H9 (cell line): ENCODE measurements around the gene IGFBP1. TPM values are rescaled to one million over a fixed set of nuclear protein-coding genes. Genes with fewer than 3 reads are reported as not detected.

Experiments
- DNase-seq: peaks from one replicate; pipeline ENCODE4 v3.0.0-alpha.2; 2017
- H2AFZ ChIP-seq: one replicate; pipeline ENCODE4 v1.6.1; 2013; ENCODE audit warnings: mild to moderate bottlenecking, low read length, control low read depth, moderate library complexity
- H2AK5ac ChIP-seq: 2 replicates; pipeline ENCODE4 v1.6.1; 2013; ENCODE audit warnings: low read length, control low read depth, mixed read lengths; ENCODE audit not compliant: insufficient read length
- H2BK120ac ChIP-seq: one replicate; pipeline ENCODE4 v1.6.1; 2013; ENCODE audit warnings: low read depth, mild to moderate bottlenecking, low read length, control low read depth, inconsistent platforms; ENCODE audit not compliant: poor library complexity, severe bottlenecking
- H2BK12ac ChIP-seq: 2 replicates; pipeline ENCODE4 v1.6.1; 2013; ENCODE audit warnings: low read length, control low read depth, mixed read lengths, low read depth; ENCODE audit not compliant: insufficient read length
- H2BK15ac ChIP-seq: 2 replicates; pipeline ENCODE4 v1.6.1; 2013; ENCODE audit warnings: low read depth, low read length, control low read depth
- H2BK20ac ChIP-seq: one replicate; pipeline ENCODE4 v1.6.1; 2013; ENCODE audit warnings: low read depth, mild to moderate bottlenecking, low read length, control low read depth, inconsistent platforms; ENCODE audit not compliant: poor library complexity, severe bottlenecking
- H2BK5ac ChIP-seq: 2 replicates; pipeline ENCODE4 v1.6.1; 2013; ENCODE audit warnings: low read length, control low read depth, mixed read lengths; ENCODE audit not compliant: insufficient read length
- H3K14ac ChIP-seq: 2 replicates; pipeline ENCODE4 v1.6.1; 2013; ENCODE audit warnings: low read length, control low read depth; ENCODE audit not compliant: insufficient read depth
- H3K18ac ChIP-seq: 2 replicates; pipeline ENCODE4 v1.6.1; 2013; ENCODE audit warnings: low read depth, mild to moderate bottlenecking, mixed read lengths, low read length, control low read depth; ENCODE audit not compliant: insufficient read length
- H3K23ac ChIP-seq: 2 replicates; pipeline ENCODE4 v1.6.1; 2013; ENCODE audit warnings: low read length, control low read depth, mixed read lengths, low read depth; ENCODE audit not compliant: insufficient read length
- H3K23me2 ChIP-seq: 2 replicates; pipeline ENCODE4 v1.6.1; 2013; ENCODE audit warnings: low read depth, mild to moderate bottlenecking, mixed read lengths, low read length, control low read depth; ENCODE audit not compliant: insufficient read length, poor library complexity, severe bottlenecking
- H3K27ac ChIP-seq: 2 replicates; pipeline ENCODE4 v1.5.1; 2013; ENCODE audit warnings: low read length, control low read depth, mixed read lengths, low read depth; ENCODE audit not compliant: insufficient read length
- H3K27me3 ChIP-seq: 2 replicates; pipeline ENCODE4 v1.6.1; 2013; ENCODE audit warnings: low read length, control low read depth, inconsistent platforms; ENCODE audit not compliant: insufficient read depth
- H3K4ac ChIP-seq: 2 replicates; pipeline ENCODE4 v1.6.1; 2013; ENCODE audit warnings: low read depth, mild to moderate bottlenecking, control low read depth, inconsistent platforms, low read length, moderate library complexity
- H3K4me1 ChIP-seq: 2 replicates; pipeline ENCODE4 v1.6.1; 2013; ENCODE audit warnings: low read length, control low read depth, inconsistent platforms; ENCODE audit not compliant: insufficient read depth
- H3K4me2 ChIP-seq: 2 replicates; pipeline ENCODE4 v1.6.1; 2013; ENCODE audit warnings: low read length, control low read depth, mixed read lengths; ENCODE audit not compliant: insufficient read length, insufficient read depth
- H3K56ac ChIP-seq: 2 replicates; pipeline ENCODE4 v1.6.1; 2013; ENCODE audit warnings: low read depth, mild to moderate bottlenecking, mixed read lengths, low read length, control low read depth; ENCODE audit not compliant: insufficient read length
- H3K79me1 ChIP-seq: 2 replicates; pipeline ENCODE4 v1.6.1; 2013; ENCODE audit warnings: low read depth, mild to moderate bottlenecking, moderate library complexity, low read length, control low read depth, inconsistent platforms; ENCODE audit not compliant: insufficient read depth, poor library complexity, severe bottlenecking
- H3K79me2 ChIP-seq: 2 replicates; pipeline ENCODE4 v1.6.1; 2013; ENCODE audit warnings: low read length, control low read depth, inconsistent platforms; ENCODE audit not compliant: insufficient read depth
- H3K9ac ChIP-seq: 2 replicates; pipeline ENCODE4 v1.6.1; 2013; ENCODE audit warnings: low read length, control low read depth, mixed read lengths; ENCODE audit not compliant: insufficient read length; ENCODE audit errors: extremely low read depth
- H3K9me3 ChIP-seq: one replicate; pipeline ENCODE4 v1.6.1; 2013; ENCODE audit warnings: low read depth, low read length, inconsistent platforms; ENCODE audit not compliant: control insufficient read depth
- H3T11ph ChIP-seq: one replicate; pipeline ENCODE4 v1.6.1; 2013; ENCODE audit warnings: mild to moderate bottlenecking, low read length, control low read depth, inconsistent platforms
- H4K20me1 ChIP-seq: one replicate; pipeline ENCODE4 v1.6.1; 2013; ENCODE audit not compliant: control insufficient read depth, insufficient read length, insufficient read depth
- H4K5ac ChIP-seq: 2 replicates; pipeline ENCODE4 v1.6.1; 2013; ENCODE audit warnings: low read depth, mild to moderate bottlenecking, mixed read lengths, low read length, control low read depth; ENCODE audit not compliant: insufficient read length
- H4K8ac ChIP-seq: replicated peaks from 2 replicates; pipeline ENCODE4 v1.6.1; 2013; ENCODE audit warnings: low read length, control low read depth, mixed read lengths, low read depth; ENCODE audit not compliant: insufficient read length
- H4K91ac ChIP-seq: 2 replicates; pipeline ENCODE4 v1.6.1; 2013; ENCODE audit warnings: low read depth, mild to moderate bottlenecking, moderate library complexity, mixed read lengths, low read length, control low read depth; ENCODE audit not compliant: insufficient read length
- H3K27ac Mint-ChIP-seq, 3 experiments: 2 replicates in 2 of 3; 3 replicates in 1 of 3; pipeline ENCODE4 v1.8.0; 2020 to 2021; ENCODE audit warnings: mixed read lengths in 3 of 3, mild to moderate bottlenecking in 1 of 3, moderate library complexity in 1 of 3
- H3K27me3 Mint-ChIP-seq: 2 replicates; pipeline ENCODE4 v1.8.0; 2021; ENCODE audit warnings: low read depth, mild to moderate bottlenecking, moderate library complexity, mixed read lengths
- H3K36me3 Mint-ChIP-seq, 3 experiments: 2 replicates in 2 of 3; 3 replicates in 1 of 3; pipeline ENCODE4 v1.8.0; 2020 to 2021; ENCODE audit warnings: low read depth in 3 of 3, mixed read lengths in 3 of 3; ENCODE audit not compliant: insufficient read depth in 1 of 3
- H3K4me1 Mint-ChIP-seq, 2 experiments: 2 replicates each; pipeline ENCODE4 v1.8.0; 2020; ENCODE audit warnings: mixed read lengths in 2 of 2
- H3K4me3 Mint-ChIP-seq, 2 experiments: 2 replicates in 1 of 2; 3 replicates in 1 of 2; pipeline ENCODE4 v1.8.0; 2020 to 2021; ENCODE audit warnings: mild to moderate bottlenecking in 2 of 2, mixed read lengths in 2 of 2, moderate library complexity in 1 of 2
- H3K9me3 Mint-ChIP-seq, 2 experiments: 2 replicates in 1 of 2; 3 replicates in 1 of 2; pipeline ENCODE4 v1.8.0; 2020; ENCODE audit warnings: mild to moderate bottlenecking in 2 of 2, mixed read lengths in 2 of 2, moderate library complexity in 1 of 2
- CTCF ChIP-seq: fragments of 200-600 bp; sonication (generic); conservative IDR thresholded peaks from 3 replicates; pipeline ENCODE4 v1.8.0; 2021; ENCODE audit warnings: antibody characterized with exemption, mild to moderate bottlenecking
- WGBS: extraction: QIAGEN DNeasy Blood & Tissue Kit; methylation state at CpG from one replicate; pipeline ENCODE4 v1.1.7; 2013; ENCODE audit warnings: missing lambda C conversion rate, low lambda C conversion rate, mixed read lengths; ENCODE audit not compliant: insufficient read length; ENCODE audit errors: extremely low coverage; 5-methylcytosine and 5-hydroxymethylcytosine counted together
- total RNA-seq: library from RNA; stranded (reverse); gene quantifications from 2 replicates; pipeline ENCODE4 v1.2.1, GENCODE V29; 2021

Gene IGFBP1
- total RNA-seq, 1 experiment from 2014 or later = not detected

GRCh38 chr7:45881280-45881758 lies 7.0 kb upstream of the IGFBP1 start:
- H3K4me1 Mint-ChIP-seq = peaks cover 5 to 9% of the 10 kb centered on the region in 2 experiments
- Histone ChIP-seq H4K5ac (no peak overlapping the region), H2BK20ac (no peak overlapping the region), H3K27me3 (no peaks in the 10 kb centered on the region), H3K79me2 (no peaks in the 10 kb centered on the region), H3K9ac (no peak overlapping the region), H3K27ac (no peak overlapping the region), H3K4me2 (no peak overlapping the region), H3K4me1 (peaks cover 6% of the 10 kb centered on the region; the same call in 1 of the 2 replicates), H2BK120ac (no peak overlapping the region), H2BK15ac (no peak overlapping the region), H3K56ac (no peak overlapping the region), H4K8ac (no peak overlapping the region), H4K20me1 (no peaks in the 10 kb centered on the region), H2AK5ac (no peak overlapping the region), H2AFZ (no peak overlapping the region), H2BK12ac (no peak overlapping the region), H3T11ph (no peak overlapping the region), H3K23me2 (no peaks in the 10 kb centered on the region), H3K18ac (no peak overlapping the region), H3K79me1 (no peaks in the 10 kb centered on the region), H2BK5ac (no peak overlapping the region), H3K23ac (no peak overlapping the region), H3K4ac (no peak overlapping the region), H4K91ac (no peak overlapping the region), H3K9me3 (peaks cover 15% of the 10 kb centered on the region), H3K14ac (no peak overlapping the region)
- H3K4me3 Mint-ChIP-seq = no peak overlapping the region
- H3K9me3 Mint-ChIP-seq = peaks cover 28 to 33% of the 10 kb centered on the region in 2 experiments
- no peak for TF ChIP-seq CTCF
- no CpG with 5 or more reads among the region's 9 CpGs for WGBS
- H3K27me3 Mint-ChIP-seq = peaks cover 34% of the 10 kb centered on the region
- no peak overlapping the region for H3K27ac Mint-ChIP-seq
- no peak for DNase-seq
- peaks cover 10 to 26% (median 15%) of the 10 kb centered on the region in 3 experiments; a peak in 6 of 7 replicates for H3K36me3 Mint-ChIP-seq
